Measurements from ENCODE around the gene KLHL29. TPM values are rescaled to one million over a fixed set of nuclear protein-coding genes. Genes with fewer than 3 reads are reported as not detected.

The KLHL29 gene
- total and polyA plus RNA-seq, 10 donors: 1.5 to 30.5 (median 9.4) TPM

DNA sequence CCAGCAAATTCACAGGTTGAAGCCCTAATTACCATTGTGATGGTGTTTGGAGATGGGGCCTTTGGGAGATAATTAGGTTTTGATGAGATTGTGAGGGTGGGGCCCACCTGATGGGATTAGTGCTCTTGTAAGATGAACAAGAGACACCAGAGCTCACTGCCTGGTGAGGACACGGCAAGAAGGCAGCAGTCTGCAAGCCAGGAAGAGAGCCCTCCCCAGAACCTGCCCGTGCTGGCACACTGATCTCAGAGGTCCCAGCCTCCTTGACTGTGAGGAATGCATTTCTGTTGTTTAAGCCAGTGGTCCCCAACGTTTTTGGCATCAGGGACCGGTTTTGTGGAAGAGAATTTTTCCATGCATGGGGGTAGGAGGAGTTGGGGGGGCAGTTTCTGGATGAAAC, 240.7 kb downstream of the KLHL29 start:
- Histone ChIP-seq H3K27me3 (replicated peaks in 1 of 7) (no peaks in the 10 kb centered on the region), H3K27ac (no peak overlapping the region), H3K36me3 (no peaks in the 10 kb centered on the region), H3K4me3 (no peak overlapping the region), H3K4me1 (no peaks in the 10 kb centered on the region), H3K9me3 (peaks cover 0 to 18% (median 10%) of the 10 kb centered on the region in 8 donors)
- TF ChIP-seq, protein P1, sequence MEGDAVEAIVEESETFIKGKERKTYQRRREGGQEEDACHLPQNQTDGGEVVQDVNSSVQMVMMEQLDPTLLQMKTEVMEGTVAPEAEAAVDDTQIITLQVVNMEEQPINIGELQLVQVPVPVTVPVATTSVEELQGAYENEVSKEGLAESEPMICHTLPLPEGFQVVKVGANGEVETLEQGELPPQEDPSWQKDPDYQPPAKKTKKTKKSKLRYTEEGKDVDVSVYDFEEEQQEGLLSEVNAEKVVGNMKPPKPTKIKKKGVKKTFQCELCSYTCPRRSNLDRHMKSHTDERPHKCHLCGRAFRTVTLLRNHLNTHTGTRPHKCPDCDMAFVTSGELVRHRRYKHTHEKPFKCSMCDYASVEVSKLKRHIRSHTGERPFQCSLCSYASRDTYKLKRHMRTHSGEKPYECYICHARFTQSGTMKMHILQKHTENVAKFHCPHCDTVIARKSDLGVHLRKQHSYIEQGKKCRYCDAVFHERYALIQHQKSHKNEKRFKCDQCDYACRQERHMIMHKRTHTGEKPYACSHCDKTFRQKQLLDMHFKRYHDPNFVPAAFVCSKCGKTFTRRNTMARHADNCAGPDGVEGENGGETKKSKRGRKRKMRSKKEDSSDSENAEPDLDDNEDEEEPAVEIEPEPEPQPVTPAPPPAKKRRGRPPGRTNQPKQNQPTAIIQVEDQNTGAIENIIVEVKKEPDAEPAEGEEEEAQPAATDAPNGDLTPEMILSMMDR (IDR thresholded peaks at IDR 0.05 in 8 of 11, conservative IDR thresholded peaks at IDR 0.05 in 3 of 11): no peak
- no peak for TF ChIP-seq POLR2AphosphoS5 (IDR thresholded peaks at IDR 0.05)
- no peak for TF ChIP-seq POLR2A (IDR thresholded peaks at IDR 0.05)
- intact Hi-C loops (cut with DNase I; ENCODE audit: low total_unique reads): no loop called here
- 67 to 84% (median 81%) methylated on average over 4 of the region's 4 CpGs for WGBS, 5 donors
- peak; percentile 57 for DNase-seq

DNA sequence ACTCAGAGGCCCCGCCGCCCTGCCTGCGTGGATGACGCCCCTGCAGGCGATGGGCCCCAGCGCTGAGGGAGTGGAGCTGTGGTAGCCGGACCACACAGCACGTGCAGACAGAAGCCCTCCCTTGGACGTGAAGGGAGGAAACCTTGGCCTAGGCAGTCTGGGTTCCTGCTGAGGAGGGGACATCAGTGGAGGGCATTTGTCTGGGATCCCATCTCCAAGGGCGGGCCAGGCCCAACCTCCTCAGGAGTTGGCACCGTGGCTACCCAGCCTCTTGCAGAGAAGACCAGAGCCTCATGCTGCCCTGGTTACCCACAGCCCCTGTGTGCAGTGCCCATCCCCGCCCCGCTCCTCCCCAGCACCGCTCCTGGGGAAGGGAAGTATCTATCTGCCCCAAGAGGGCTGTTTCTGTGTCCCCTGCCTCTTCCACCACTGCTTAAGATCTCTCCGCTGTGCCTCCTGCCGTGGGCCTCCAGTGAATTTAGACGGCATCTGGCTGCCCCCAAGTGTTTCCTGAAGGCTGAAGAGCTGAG, 241.8 kb downstream of the KLHL29 start:
- intact Hi-C loops (cut with DNase I; ENCODE audit: low total_unique reads): no loop called here
- Histone ChIP-seq H3K27ac (no peak overlapping the region), H3K4me1 (no peaks in the 10 kb centered on the region), H3K9me3 (peaks cover 0 to 18% (median 10%) of the 10 kb centered on the region in 8 donors), H3K36me3 (no peaks in the 10 kb centered on the region), H3K27me3 (replicated peaks in 1 of 7) (no peaks in the 10 kb centered on the region), H3K4me3 (no peak overlapping the region)
- TF ChIP-seq POLR2AphosphoS5 (IDR thresholded peaks at IDR 0.05) (peak in 1 of 3 donors; percentile 14), POLR2A (IDR thresholded peaks at IDR 0.05) (no peak)
- peak; percentile 55 for DNase-seq
- WGBS, 5 donors: 74 to 84% (median 82%) methylated on average over 9 to 17 of the region's 17 CpGs

DNA sequence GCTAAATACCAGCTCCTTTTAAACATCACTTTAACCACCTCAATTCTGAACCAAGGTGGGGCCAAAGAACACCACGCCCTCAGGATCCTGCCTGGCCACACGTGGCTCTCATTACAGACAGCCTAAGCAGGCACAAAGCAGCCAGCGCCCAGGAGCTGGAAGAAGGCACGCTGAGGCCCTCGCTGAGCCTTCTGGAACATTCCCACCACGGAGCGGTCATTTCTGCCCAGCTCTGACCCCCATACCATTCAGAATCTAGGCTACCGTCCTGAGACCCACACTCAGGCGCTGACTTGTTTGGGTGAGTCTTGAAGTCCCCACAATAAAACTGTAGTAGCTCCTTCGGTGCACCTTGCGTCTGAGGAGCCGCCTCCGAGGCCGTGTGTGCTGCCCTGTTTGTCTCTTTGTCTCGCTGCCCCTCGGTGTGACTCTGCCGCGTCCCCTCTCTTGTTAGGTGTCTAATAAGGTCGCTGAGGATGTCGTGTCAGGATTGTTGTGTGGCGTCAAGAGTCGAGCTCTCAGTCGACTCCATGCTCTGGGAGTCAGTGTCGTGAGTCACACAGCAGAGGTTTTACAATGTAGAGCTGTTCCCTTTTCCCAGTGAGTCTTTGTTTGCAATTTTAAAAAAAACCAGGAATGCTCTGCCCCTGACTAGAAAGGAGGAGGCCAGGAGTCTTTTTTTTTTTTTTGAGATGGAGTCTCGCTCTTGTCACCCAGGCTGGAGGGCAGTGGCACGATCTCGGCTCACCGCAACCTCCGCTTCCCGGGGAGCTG, 242.4 kb downstream of the KLHL29 start:
- peak; percentile 46 for DNase-seq
- TF ChIP-seq, protein P1 (IDR thresholded peaks at IDR 0.05 in 8 of 11, conservative IDR thresholded peaks at IDR 0.05 in 3 of 11): no peak
- no peak for TF ChIP-seq POLR2A (IDR thresholded peaks at IDR 0.05)
- no peak overlapping the region for H3K4me3 ChIP-seq
- no peaks in the 10 kb centered on the region for H3K36me3 ChIP-seq
- intact Hi-C loops (cut with DNase I; ENCODE audit: low total_unique reads): no loop called here
- H3K9me3 ChIP-seq: peaks cover 0 to 18% (median 10%) of the 10 kb centered on the region in 8 donors
- 81 to 87% (median 84%) methylated on average over 28 to 30 of the region's 30 CpGs for WGBS, 5 donors
- no peak overlapping the region for H3K27ac ChIP-seq
- no peaks in the 10 kb centered on the region for H3K4me1 ChIP-seq
- H3K27me3 ChIP-seq (replicated peaks in 1 of 7): no peaks in the 10 kb centered on the region

DNA sequence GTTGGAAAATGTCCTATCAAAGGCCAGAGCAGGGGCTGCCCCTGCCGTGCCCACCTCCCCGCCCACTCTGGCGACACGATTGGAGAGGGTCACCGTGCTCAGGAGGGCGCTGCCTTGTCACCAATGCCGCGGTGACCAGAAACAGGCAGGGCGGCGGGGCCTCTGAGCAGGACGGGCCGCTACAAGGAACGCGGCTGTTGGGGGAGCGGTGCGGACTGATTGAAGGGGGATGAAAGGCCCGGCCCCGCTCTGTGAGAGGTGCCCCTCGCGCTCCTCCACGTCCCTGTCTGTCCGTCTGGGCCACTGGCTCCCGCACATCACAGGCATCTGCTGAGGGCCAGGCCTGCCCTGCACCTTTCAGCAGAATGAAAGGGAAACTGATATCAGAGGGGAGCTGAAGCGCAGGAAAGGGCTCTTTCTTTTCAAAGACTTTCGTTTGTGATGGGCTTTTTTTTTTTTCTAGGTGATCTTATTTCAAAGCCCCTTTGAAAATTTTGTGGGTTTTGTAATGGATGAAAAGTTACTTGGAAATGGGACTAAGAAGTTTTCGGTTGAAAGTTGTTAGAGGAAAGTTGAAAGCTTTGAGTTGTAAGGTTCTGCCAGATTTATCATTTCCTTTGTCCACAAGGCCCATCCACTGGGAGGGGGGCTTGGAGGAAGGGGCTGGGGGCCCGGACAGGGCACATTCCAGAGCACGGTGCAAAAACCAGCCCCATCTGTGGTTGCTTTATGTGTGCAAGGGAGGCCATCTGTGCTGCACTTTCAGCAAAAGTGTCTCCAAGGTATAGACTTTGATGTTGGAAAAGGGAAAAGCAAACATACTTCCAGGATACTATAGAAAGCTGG, 244.2 kb downstream of the KLHL29 start:
- no peaks in the 10 kb centered on the region for H3K4me1 ChIP-seq
- peaks cover 0 to 6% (median 5%) of the 10 kb centered on the region in 8 donors for H3K9me3 ChIP-seq
- no peak overlapping the region for H3K27ac ChIP-seq
- no peak overlapping the region for H3K4me3 ChIP-seq
- intact Hi-C loops (cut with DNase I; ENCODE audit: low total_unique reads): no loop called here
- TF ChIP-seq, protein P1 (IDR thresholded peaks at IDR 0.05 in 8 of 11, conservative IDR thresholded peaks at IDR 0.05 in 3 of 11): no peak
- TF ChIP-seq POLR2A (IDR thresholded peaks at IDR 0.05): no peak
- no peak for TF ChIP-seq POLR2AphosphoS5 (IDR thresholded peaks at IDR 0.05)
- peak; percentile 70 for DNase-seq
- H3K27me3 ChIP-seq (replicated peaks in 1 of 7): no peaks in the 10 kb centered on the region
- no peaks in the 10 kb centered on the region for H3K36me3 ChIP-seq
- 70 to 83% (median 78%) methylated on average over 27 to 28 of the region's 28 CpGs for WGBS, 5 donors
